ENCODE results near the gene RBM47.

DNA sequence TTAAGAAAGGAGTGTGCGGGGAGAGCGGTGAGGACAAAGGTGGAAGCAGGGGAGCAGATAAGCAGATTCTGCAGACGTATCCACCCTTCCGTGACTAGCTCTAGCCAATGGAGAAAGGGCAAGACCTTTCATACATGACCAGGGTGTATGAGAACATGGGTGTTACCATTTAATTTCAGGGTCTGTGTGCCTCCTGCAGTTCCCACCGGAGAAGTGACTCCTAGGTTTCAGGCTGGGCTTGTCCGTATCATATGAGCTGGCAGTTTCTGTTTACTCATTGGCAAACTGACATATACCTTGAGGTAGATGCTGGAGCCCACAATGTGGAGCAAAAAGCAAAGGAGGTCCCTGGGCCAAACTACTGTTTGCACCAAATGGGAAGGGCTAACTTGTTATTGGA lies 6.8 kb downstream of the RBM47 start:
- TF ChIP-seq POLR2A (IDR thresholded peaks at IDR 0.05; ENCODE audit: low read length) (no peak), GATA1 (IDR thresholded peaks at IDR 0.05; ENCODE audit: low read depth, low read length) (no peak)
